ENCODE measurements around the gene USH1C. TPM values are rescaled to one million over a fixed set of nuclear protein-coding genes. Genes with fewer than 3 reads are reported as not detected.

The USH1C gene
- total and polyA plus RNA-seq, 3 donors from 2014 or later, result 1.2 to 3.7 (median 1.2) TPM

DNA sequence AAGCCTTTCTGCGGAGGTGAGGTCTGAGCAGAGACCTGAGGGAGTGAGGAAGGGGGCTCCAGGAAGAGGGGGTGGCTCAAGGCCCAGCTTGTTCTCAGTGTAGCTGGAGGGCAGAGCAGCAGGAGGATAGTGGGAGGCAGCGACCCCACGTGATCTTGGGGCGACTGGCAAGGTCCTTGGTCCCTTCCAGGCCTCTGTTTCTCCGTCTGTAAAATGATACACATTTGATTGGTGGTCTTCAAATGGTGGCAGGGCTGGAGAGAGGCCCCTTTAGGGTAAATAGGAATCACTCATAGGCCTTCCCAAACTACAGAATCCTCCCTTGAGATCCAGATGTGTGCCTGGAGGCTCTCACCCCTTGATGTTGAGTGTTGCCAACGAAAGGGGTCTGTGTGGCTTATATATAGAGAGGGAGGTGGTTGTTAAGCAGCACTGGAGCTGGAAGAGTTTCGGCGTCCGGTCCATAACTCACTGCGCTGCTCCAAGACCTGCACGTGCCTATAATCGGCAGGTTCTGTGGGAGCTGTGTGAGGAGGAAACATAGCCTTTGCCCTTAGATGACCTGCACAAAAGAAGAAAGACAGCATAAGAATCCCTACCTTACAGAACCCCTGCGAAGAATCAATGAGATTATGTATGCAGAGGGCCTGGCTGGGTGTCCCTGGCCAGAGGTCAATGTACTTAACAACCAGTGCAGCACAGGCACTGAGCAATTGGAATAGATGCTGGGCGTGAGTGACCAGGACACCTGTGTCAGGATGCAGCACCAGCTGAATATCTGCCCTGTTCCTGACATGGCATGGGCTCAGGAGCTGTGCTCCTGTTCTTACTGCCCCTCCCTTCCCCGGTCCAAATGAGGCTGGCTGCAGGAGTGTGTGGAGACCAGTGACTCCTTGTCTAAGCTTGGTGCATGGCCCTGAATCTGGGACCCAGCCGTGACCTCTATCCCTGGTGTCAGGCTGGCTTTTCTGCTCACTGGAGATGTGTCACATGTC lies 31.5 kb upstream of the USH1C start:
- intact Hi-C loops (cut with DNase I; ENCODE audit: low total_unique reads), result no loop called here

DNA sequence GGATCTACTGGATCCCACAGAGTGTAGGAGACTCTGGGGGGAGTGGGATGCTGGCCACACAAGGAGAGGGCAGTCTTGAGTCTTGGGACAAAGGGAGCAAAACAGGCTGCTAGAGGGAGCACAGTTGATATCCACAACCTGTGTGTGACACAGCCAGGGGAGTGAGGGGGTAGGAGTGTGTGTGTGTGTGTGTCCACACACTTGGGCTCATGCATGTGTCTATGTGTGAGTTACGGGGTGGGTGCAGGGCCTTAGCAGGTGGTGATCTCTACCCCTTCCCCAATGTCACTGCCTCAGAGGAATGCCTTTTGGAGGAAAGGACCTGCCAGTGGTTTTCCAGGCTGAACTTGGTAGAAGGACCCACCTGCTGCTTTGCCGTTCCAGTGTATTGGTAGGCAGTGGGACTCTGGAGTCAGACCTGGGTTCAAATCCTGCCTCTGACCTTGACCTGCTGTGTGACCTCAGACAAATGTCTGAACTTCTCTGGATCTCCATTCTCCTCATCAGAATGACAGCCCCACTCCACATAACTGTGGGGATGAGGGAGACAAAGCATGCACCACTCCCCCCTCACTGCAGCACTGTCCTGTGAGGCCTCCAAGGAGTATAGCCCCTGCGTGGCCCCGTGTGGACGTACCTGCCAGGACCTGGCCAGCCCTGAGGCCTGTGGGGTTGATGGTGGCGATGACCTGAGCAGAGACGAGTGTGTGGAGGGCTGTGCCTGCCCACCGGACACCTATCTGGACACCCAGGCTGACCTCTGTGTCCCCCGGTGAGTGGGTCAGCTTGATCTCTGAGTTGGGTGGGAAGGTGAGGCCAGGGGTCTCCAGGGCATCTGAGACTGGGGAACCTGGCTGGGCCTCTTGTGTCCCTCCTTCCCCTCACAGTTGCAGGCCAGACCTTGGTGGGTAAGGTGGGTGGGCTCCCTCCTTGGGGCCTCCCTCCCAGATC lies 30.2 kb upstream of the USH1C start:
- Histone ChIP-seq H3K9me3 (no peaks in the 10 kb centered on the region), H3K27me3 (no peaks in the 10 kb centered on the region), H3K4me1 (no peaks in the 10 kb centered on the region), H3K4me3 (no peak overlapping the region), H3K27ac (no peak overlapping the region), H3K36me3 (ENCODE audit: low read depth, missing control alignments) (no peaks in the 10 kb centered on the region)
- TF ChIP-seq, protein P1, sequence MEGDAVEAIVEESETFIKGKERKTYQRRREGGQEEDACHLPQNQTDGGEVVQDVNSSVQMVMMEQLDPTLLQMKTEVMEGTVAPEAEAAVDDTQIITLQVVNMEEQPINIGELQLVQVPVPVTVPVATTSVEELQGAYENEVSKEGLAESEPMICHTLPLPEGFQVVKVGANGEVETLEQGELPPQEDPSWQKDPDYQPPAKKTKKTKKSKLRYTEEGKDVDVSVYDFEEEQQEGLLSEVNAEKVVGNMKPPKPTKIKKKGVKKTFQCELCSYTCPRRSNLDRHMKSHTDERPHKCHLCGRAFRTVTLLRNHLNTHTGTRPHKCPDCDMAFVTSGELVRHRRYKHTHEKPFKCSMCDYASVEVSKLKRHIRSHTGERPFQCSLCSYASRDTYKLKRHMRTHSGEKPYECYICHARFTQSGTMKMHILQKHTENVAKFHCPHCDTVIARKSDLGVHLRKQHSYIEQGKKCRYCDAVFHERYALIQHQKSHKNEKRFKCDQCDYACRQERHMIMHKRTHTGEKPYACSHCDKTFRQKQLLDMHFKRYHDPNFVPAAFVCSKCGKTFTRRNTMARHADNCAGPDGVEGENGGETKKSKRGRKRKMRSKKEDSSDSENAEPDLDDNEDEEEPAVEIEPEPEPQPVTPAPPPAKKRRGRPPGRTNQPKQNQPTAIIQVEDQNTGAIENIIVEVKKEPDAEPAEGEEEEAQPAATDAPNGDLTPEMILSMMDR (IDR thresholded peaks at IDR 0.05), result no peak
- no peak for TF ChIP-seq POLR2A (IDR thresholded peaks at IDR 0.05)
- 93 to 97% methylated on average over 5 to 9 of the region's 9 CpGs for WGBS, 2 donors
- intact Hi-C loops (cut with DNase I; ENCODE audit: low total_unique reads), result no loop called here
- no peak for DNase-seq

More for the DNA sequence above, 31.5 kb upstream of the USH1C start:
- H3K9me3 ChIP-seq, result no peaks in the 10 kb centered on the region
- no peak overlapping the region for H3K27ac ChIP-seq
- no peaks in the 10 kb centered on the region for H3K36me3 ChIP-seq (ENCODE audit: low read depth, missing control alignments)
- H3K27me3 ChIP-seq, result no peaks in the 10 kb centered on the region
- TF ChIP-seq POLR2A (IDR thresholded peaks at IDR 0.05), result no peak
- TF ChIP-seq, protein P1 (IDR thresholded peaks at IDR 0.05), result no peak
- no peak for DNase-seq
- H3K4me1 ChIP-seq, result no peaks in the 10 kb centered on the region
- 92 to 93% methylated on average over 16 of the region's 16 CpGs for WGBS, 2 donors
- no peak overlapping the region for H3K4me3 ChIP-seq

- TF ChIP-seq, protein P1 (IDR thresholded peaks at IDR 0.05), result no peak
- no peak for TF ChIP-seq POLR2A (IDR thresholded peaks at IDR 0.05)
- 100% methylated on average over 3 of the region's 3 CpGs for WGBS, 2 donors
Measured at GRCh38 chr11:17573526-17573925, 29.3 kb upstream of the USH1C start.

DNA sequence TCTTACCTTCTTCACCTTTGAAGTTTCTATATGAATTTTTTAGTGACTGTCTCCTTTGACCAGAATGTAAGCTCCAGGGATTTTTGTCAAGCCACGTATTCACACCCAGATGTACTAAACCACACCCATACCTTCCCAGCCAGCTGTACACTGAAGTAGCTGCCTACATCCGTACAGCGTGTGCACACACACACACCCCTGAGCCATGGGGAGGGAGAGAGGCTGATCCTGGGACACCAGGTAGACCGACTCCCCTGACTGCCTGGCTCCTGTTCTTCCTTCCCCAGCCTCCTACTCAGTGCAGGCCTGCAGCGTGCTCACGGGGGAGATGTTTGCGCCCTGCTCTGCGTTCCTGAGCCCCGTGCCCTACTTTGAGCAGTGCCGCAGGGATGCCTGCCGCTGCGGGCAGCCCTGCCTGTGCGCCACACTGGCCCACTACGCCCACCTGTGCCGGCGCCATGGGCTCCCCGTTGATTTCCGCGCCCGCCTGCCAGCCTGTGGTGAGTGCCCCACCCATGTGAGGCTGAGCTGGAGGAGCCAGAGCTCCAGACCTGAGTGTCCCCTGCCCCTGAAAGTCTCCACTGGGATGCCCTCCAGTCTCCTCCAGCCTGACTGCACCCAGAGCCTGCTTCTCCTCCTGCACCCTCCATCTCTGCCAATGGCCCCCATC lies 28.7 kb upstream of the USH1C start:
- Histone ChIP-seq H3K27ac (no peak overlapping the region), H3K4me1 (no peaks in the 10 kb centered on the region), H3K27me3 (no peaks in the 10 kb centered on the region), H3K36me3 (ENCODE audit: low read depth, missing control alignments) (no peaks in the 10 kb centered on the region), H3K9me3 (no peaks in the 10 kb centered on the region), H3K4me3 (no peak overlapping the region)
- DNase-seq, result no peak
- WGBS, 2 donors, result 90 to 94% methylated on average over 18 to 19 of the region's 20 CpGs
- intact Hi-C loops (cut with DNase I; ENCODE audit: low total_unique reads), result no loop called here
- no peak for TF ChIP-seq POLR2A (IDR thresholded peaks at IDR 0.05)
- TF ChIP-seq, protein P1 (IDR thresholded peaks at IDR 0.05), result no peak

More at GRCh38 chr11:17573526-17573925, 29.3 kb upstream of the USH1C start:
- H3K4me1 ChIP-seq, result no peaks in the 10 kb centered on the region
- no peak for DNase-seq
- H3K27ac ChIP-seq, result no peak overlapping the region
- intact Hi-C loops (cut with DNase I; ENCODE audit: low total_unique reads), result no loop called here
- no peaks in the 10 kb centered on the region for H3K9me3 ChIP-seq
- H3K36me3 ChIP-seq (ENCODE audit: low read depth, missing control alignments), result no peaks in the 10 kb centered on the region
- no peak overlapping the region for H3K4me3 ChIP-seq
- no peaks in the 10 kb centered on the region for H3K27me3 ChIP-seq

Data from testis (tissue), 3 donors.